H1 (cell line): ENCODE measurements around the gene TTC33. TPM values are rescaled to one million over a fixed set of nuclear protein-coding genes. Genes with fewer than 3 reads are reported as not detected.

ENCODE experiments used
- EZH2 ChIP-seq: fragments of 200-600 bp; sonication (generic); IDR thresholded peaks from 2 replicates; pipeline ENCODE4 v1.7.1; 2012; ENCODE audit warnings: low read depth, mild to moderate bottlenecking, moderate library complexity, low read length, inconsistent platforms; ENCODE audit not compliant: severe bottlenecking
- HDAC6 ChIP-seq: IDR thresholded peaks from one replicate; pipeline ENCODE4 v1.7.1; 2012; ENCODE audit warnings: low read depth, mild to moderate bottlenecking, inconsistent platforms, low read length, moderate library complexity
- NANOG ChIP-seq: IDR thresholded peaks from 2 replicates; pipeline ENCODE4 v1.6.1; 2011; ENCODE audit warnings: low read length, low read depth, mild to moderate bottlenecking, inconsistent platforms; ENCODE audit not compliant: insufficient read depth, poor library complexity, severe bottlenecking
- RAD21 ChIP-seq, 2 experiments: IDR thresholded peaks in 1 of 2; conservative IDR thresholded peaks in 1 of 2; 2 replicates each; pipeline ENCODE4 v1.6.1; 2011; ENCODE audit warnings: low read depth in 2 of 2, low read length in 2 of 2, improper control_type of control experiment in 1 of 2, inconsistent platforms in 1 of 2, mild to moderate bottlenecking in 1 of 2, moderate library complexity in 1 of 2
- RNF2 ChIP-seq: fragments of 200-900, 300-1000 bp; sonication (generic); IDR thresholded peaks from 2 replicates; pipeline ENCODE4 v1.7.1; 2016; ENCODE audit warnings: borderline replicate concordance, low read depth, mild to moderate bottlenecking, antibody characterized with exemption, low read length; ENCODE audit not compliant: poor library complexity, severe bottlenecking; ENCODE audit errors: missing control alignments
- TCF12 ChIP-seq: IDR thresholded peaks from 2 replicates; pipeline ENCODE4 v1.6.1; 2011; ENCODE audit warnings: low read depth, mild to moderate bottlenecking, low read length
- TEAD4 ChIP-seq: IDR thresholded peaks from 2 replicates; pipeline ENCODE4 v1.6.1; 2012; ENCODE audit warnings: low read depth, low read length, inconsistent platforms, mixed read lengths
- polyA plus RNA-seq, 7 experiments: library from polyadenylated mRNA; depleted of rRNA in 3 of 7; stranded (reverse) in 5 of 7; unstranded in 2 of 7; fragments of >200 nt in 5 of 7; fragments of 200-250 nt in 2 of 7; gene quantifications; 1 replicate in 5 of 7; 2 replicates in 1 of 7; 4 replicates in 1 of 7; pipeline versions ENCODE4 v1.2.1 to v1.2.3, GENCODE V29; 2011 to 2013; ENCODE audit warnings: missing spikeins in 2 of 7, mixed read lengths in 2 of 7
- total RNA-seq: library from RNA; stranded (reverse); fragmentation: NEBNext Ultra II Directional; extraction: Animal tissue kit (Norgen Biotek cat#: 25700); gene quantifications from 2 replicates; pipeline ENCODE4 v1.2.1, GENCODE V29; 2021
- TF ChIP-seq, protein P1 (sequence below): IDR thresholded peaks from 2 replicates; pipeline ENCODE4 v1.6.1; 2012; ENCODE audit warnings: inconsistent platforms

TTC33 gene
- total and polyA plus RNA-seq, 2 of the 8 experiments (the other 6 are each of a cell fraction or from before 2014, with no cell fraction given) = 1.2 to 12.6 TPM

DNA sequence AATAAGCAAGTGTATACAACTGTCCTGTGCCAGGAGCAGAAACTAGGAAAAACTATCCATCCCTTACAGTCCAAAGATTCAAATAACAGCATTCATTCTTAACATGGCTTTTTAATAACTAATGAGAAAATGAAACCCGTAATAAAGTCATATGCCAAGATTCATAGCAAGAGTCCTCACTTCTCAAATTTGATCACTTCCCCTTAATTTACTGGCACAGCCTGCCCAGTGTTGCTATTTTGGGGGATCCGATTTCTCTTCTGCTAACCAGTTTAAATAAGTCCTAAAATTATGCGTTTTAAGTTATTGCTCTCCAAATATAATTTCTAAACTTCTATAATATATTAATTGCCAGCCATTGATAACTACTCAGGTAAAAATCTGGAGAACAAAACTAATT lies 253.0 kb downstream of the TTC33 start (continued):
- TF ChIP-seq RAD21 (IDR thresholded peaks at IDR 0.05 in 1 of 2, conservative IDR thresholded peaks at IDR 0.05 in 1 of 2; ENCODE audit: low read depth in 2 of 2, low read length in 2 of 2) = no peak
- no peak for TF ChIP-seq RNF2
- no peak for TF ChIP-seq EZH2
- no peak for TF ChIP-seq HDAC6
- TF ChIP-seq NANOG = no peak
- TF ChIP-seq, protein P1, sequence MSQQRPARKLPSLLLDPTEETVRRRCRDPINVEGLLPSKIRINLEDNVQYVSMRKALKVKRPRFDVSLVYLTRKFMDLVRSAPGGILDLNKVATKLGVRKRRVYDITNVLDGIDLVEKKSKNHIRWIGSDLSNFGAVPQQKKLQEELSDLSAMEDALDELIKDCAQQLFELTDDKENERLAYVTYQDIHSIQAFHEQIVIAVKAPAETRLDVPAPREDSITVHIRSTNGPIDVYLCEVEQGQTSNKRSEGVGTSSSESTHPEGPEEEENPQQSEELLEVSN = no peak
- TF ChIP-seq TEAD4 = no peak
- TF ChIP-seq TCF12 = no peak
